Activated naive CD4-positive, alpha-beta T cell treated with anti-CD3 and anti-CD28 coated beads for 36 hours (primary cell): Measurements from ENCODE around the gene SZRD1. TPM values are rescaled to one million over a fixed set of nuclear protein-coding genes. Genes with fewer than 3 reads are reported as not detected.

Experiments used
- CTCF ChIA-PET: fragments of 350-600 bp; sonication (Branson Sonifier 250); formaldehyde crosslinking; loops from one replicate; lab custom pipeline; 2021; ENCODE audit warnings: antibody characterized with exemption; lab: Charles Lee
- DNase-seq: peaks from one replicate; pipeline ENCODE4 v3.0.0-alpha.2; 2020
- H3K27ac Mint-ChIP-seq: one replicate; pipeline ENCODE4 v1.8.0; 2021; ENCODE audit warnings: mild to moderate bottlenecking, mixed read lengths
- H3K27me3 Mint-ChIP-seq: one replicate; pipeline ENCODE4 v1.8.0; 2021; ENCODE audit warnings: low read depth, mixed read lengths
- H3K36me3 Mint-ChIP-seq: one replicate; pipeline ENCODE4 v1.8.0; 2021; ENCODE audit warnings: low read depth, mixed read lengths
- H3K4me1 Mint-ChIP-seq: one replicate; pipeline ENCODE4 v1.8.0; 2021; ENCODE audit warnings: low read depth, mixed read lengths
- H3K4me3 Mint-ChIP-seq: one replicate; pipeline ENCODE4 v1.8.0; 2021; ENCODE audit warnings: mild to moderate bottlenecking, moderate library complexity, mixed read lengths
- H3K9me3 Mint-ChIP-seq: one replicate; pipeline ENCODE4 v1.8.0; 2021; ENCODE audit warnings: mixed read lengths
- intact Hi-C: fragments of 100-400 bp; cut with micrococcal nuclease; formaldehyde crosslinking; loops from one replicate; pipeline ENCODE4 v1.15.1; 2023
- total RNA-seq, 2 experiments: library from RNA; stranded (reverse); gene quantifications; one replicate each; pipeline ENCODE4 v1.2.3, GENCODE V29; 2021

SZRD1 gene
- total RNA-seq, 2 experiments from 2014 or later: 169 to 179 TPM

GRCh38 chr1:16371725-16372124, 4.7 kb downstream of the SZRD1 start:
- CTCF ChIA-PET: interaction anchor here (0.7 to 1.0 kb wide), 3 partner anchors 9 to 24 kb away, joined by 3 to 4 read pairs (median 3); no protein-coding TSS in a partner anchor
- intact Hi-C loops: no loop called here
- Mint-ChIP-seq H3K27me3 (no peaks in the 10 kb centered on the region), H3K27ac (peak overlapping the region; percentile 87), H3K36me3 (peaks cover 20% of the 10 kb centered on the region), H3K4me1 (peaks cover 73% of the 10 kb centered on the region), H3K9me3 (no peaks in the 10 kb centered on the region), H3K4me3 (peak overlapping the region; percentile 32)
- no peak for DNase-seq

DNA sequence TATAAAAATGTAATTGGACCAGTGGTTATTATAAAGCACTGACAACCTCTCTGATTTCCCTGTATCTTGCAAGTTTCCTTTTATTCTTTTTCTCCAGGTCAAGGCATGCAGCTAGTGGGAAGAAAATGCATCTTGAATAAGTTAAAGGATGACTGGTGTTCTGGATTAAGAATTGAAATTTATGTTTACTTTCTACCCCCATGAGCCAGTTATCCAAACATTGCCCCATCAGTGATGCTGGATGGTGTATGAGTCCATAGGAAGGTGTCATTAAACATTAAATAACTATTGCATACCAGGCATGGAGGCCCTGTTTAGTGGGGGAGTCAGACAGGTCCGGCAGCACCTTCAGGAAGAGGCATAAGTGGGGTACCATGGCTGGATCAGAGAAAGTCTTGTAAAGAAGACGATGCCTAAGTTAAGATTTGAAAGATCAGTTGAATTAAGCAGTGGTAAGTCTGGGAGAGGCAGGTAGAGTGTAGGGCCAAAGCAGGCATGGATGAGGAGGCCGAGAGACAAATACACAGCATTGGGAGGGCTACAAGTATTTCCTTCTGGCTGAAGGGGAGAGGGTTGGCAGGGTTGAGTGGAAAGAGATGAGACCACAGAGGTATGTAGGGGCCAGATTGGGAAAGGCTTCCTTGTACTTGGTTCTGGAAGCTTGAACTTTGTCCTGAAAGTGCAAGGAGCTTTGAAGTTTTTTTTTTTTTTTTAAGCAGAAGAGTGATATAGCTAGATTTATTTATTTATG, 5.7 kb downstream of the SZRD1 start:
- intact Hi-C loops: no loop called here
- Mint-ChIP-seq H3K9me3 (no peaks in the 10 kb centered on the region), H3K4me3 (no peak overlapping the region), H3K36me3 (peaks cover 20% of the 10 kb centered on the region), H3K27ac (peak overlapping the region; percentile 87), H3K27me3 (no peaks in the 10 kb centered on the region), H3K4me1 (peaks cover 82% of the 10 kb centered on the region)
- CTCF ChIA-PET: interaction anchor here (0.6 to 1.1 kb wide), 4 partner anchors 10 to 353 kb away, joined by 3 to 8 read pairs (median 3); no protein-coding TSS in a partner anchor
- no peak for DNase-seq

GRCh38 chr1:16374266-16374665, 7.2 kb downstream of the SZRD1 start:
- no peak for DNase-seq
- no peak overlapping the region for H3K4me3 Mint-ChIP-seq
- no peaks in the 10 kb centered on the region for H3K9me3 Mint-ChIP-seq
- CTCF ChIA-PET: interaction anchor here (0.9 to 1.7 kb wide), 2 partner anchors 22 to 66 kb away, joined by 3 to 5 read pairs; partner anchors contain the start of genes FBXO42 and NECAP2
- H3K27me3 Mint-ChIP-seq: no peaks in the 10 kb centered on the region
- H3K27ac Mint-ChIP-seq: peak overlapping the region; percentile 77
- H3K36me3 Mint-ChIP-seq: peaks cover 15% of the 10 kb centered on the region
- intact Hi-C loops: no loop called here
- peaks cover 84% of the 10 kb centered on the region for H3K4me1 Mint-ChIP-seq

GRCh38 chr1:16375521-16376340, 8.7 kb downstream of the SZRD1 start:
- Mint-ChIP-seq H3K4me1 (peaks cover 83% of the 10 kb centered on the region), H3K27me3 (no peaks in the 10 kb centered on the region), H3K36me3 (peaks cover 15% of the 10 kb centered on the region), H3K27ac (peak overlapping the region; percentile 30), H3K9me3 (no peaks in the 10 kb centered on the region), H3K4me3 (no peak overlapping the region)
- intact Hi-C loops: no loop called here
- CTCF ChIA-PET: interaction anchor here (0.7 to 1.7 kb wide), 2 partner anchors 65 to 226 kb away, joined by 3 to 5 read pairs; partner anchors contain the start of gene NECAP2
- no peak for DNase-seq

- intact Hi-C loops: no loop called here
- no peak for DNase-seq
- Mint-ChIP-seq H3K36me3 (peaks cover 15% of the 10 kb centered on the region), H3K27me3 (no peaks in the 10 kb centered on the region), H3K27ac (peak overlapping the region; percentile 15), H3K9me3 (no peaks in the 10 kb centered on the region), H3K4me3 (no peak overlapping the region), H3K4me1 (peaks cover 74% of the 10 kb centered on the region)
- CTCF ChIA-PET: no interaction called here
These were observed 9.9 kb downstream of the SZRD1 start for GRCh38 chr1:16376971-16377370.

- Mint-ChIP-seq H3K4me1 (peaks cover 69% of the 10 kb centered on the region), H3K27me3 (no peaks in the 10 kb centered on the region), H3K36me3 (peaks cover 10% of the 10 kb centered on the region), H3K4me3 (no peak overlapping the region), H3K27ac (no peak overlapping the region), H3K9me3 (no peaks in the 10 kb centered on the region)
- intact Hi-C loops: no loop called here
- no peak for DNase-seq
- CTCF ChIA-PET: no interaction called here
These were observed 11.4 kb downstream of the SZRD1 start for GRCh38 chr1:16378443-16378842.

- intact Hi-C loops: no loop called here
- no peaks in the 10 kb centered on the region for H3K9me3 Mint-ChIP-seq
- peaks cover 7% of the 10 kb centered on the region for H3K36me3 Mint-ChIP-seq
- H3K27me3 Mint-ChIP-seq: no peaks in the 10 kb centered on the region
- CTCF ChIA-PET: interaction anchor here (0.5 kb wide), 1 partner anchor 9 kb away, joined by 4 read pairs; no protein-coding TSS in a partner anchor
- no peak overlapping the region for H3K27ac Mint-ChIP-seq
- peaks cover 65% of the 10 kb centered on the region for H3K4me1 Mint-ChIP-seq
- no peak for DNase-seq
- H3K4me3 Mint-ChIP-seq: no peak overlapping the region
These were observed 13.8 kb downstream of the SZRD1 start for GRCh38 chr1:16380868-16381267.

GRCh38 chr1:16383888-16384287, 16.8 kb downstream of the SZRD1 start:
- H3K27ac Mint-ChIP-seq: no peak overlapping the region
- no peaks in the 10 kb centered on the region for H3K9me3 Mint-ChIP-seq
- intact Hi-C loops: no loop called here
- H3K36me3 Mint-ChIP-seq: peaks cover 7% of the 10 kb centered on the region
- peaks cover 65% of the 10 kb centered on the region for H3K4me1 Mint-ChIP-seq
- DNase-seq: no peak
- H3K4me3 Mint-ChIP-seq: no peak overlapping the region
- no peaks in the 10 kb centered on the region for H3K27me3 Mint-ChIP-seq
- CTCF ChIA-PET: no interaction called here

DNA sequence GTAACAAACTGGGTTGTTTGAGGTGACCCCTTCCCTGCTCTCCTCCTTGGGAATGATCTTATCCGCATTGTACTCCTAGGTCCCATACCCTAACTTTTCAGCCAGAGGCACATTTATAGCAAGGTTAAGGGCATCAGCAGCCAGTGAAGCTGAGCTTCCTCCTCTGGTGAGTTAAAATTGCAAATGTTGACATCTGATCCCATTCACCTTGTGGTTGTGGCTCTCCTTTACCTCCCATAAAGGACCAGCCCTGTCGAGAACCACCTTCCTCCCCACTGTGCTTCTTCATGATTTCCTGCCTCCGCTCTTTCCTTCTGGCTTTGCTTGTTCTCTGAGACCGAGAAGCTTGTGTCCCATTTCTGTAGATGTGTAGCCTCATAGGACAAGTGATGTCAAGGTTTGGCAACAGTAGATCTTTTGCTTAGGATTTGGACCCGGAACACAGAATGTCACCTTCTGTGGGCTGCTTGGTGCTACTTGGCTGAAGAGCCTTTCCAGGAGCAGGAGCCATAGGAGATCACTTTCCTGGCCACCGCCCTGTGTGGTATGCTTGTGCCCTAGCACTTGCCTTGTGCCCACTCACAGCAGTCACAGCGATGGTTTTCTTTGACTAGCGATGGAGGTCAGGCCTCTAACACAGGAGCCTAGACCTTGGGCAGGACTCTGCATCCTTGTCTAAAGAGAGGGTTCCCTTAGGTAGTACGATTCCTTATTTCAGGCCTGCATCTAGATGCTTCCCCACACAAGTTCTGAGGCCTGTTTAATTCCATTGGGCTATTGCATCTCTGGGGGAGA, 18.8 kb downstream of the SZRD1 start:
- H3K36me3 Mint-ChIP-seq: peaks cover 9% of the 10 kb centered on the region
- H3K27ac Mint-ChIP-seq: peak overlapping the region; percentile 62
- no peak overlapping the region for H3K4me3 Mint-ChIP-seq
- intact Hi-C loops: loop anchor here (5.0 kb wide), 2 partner anchors 36 to 56 kb away; partner anchors contain the start of gene NECAP2
- peaks cover 66% of the 10 kb centered on the region for H3K4me1 Mint-ChIP-seq
- no peak for DNase-seq
- CTCF ChIA-PET: no interaction called here
- no peaks in the 10 kb centered on the region for H3K9me3 Mint-ChIP-seq
- no peaks in the 10 kb centered on the region for H3K27me3 Mint-ChIP-seq

- intact Hi-C loops: loop anchor here (5.0 kb wide), 2 partner anchors 36 to 56 kb away; partner anchors contain the start of gene NECAP2
- Mint-ChIP-seq H3K27me3 (no peaks in the 10 kb centered on the region), H3K9me3 (no peaks in the 10 kb centered on the region), H3K4me1 (peaks cover 74% of the 10 kb centered on the region), H3K4me3 (peak overlapping the region; percentile 28), H3K36me3 (peaks cover 9% of the 10 kb centered on the region), H3K27ac (peak overlapping the region; percentile 62)
- DNase-seq: no peak
- CTCF ChIA-PET: interaction anchor here (0.6 to 1.0 kb wide), 2 partner anchors 23 to 36 kb away, joined by 3 to 4 read pairs; no protein-coding TSS in a partner anchor
These were observed 19.5 kb downstream of the SZRD1 start for GRCh38 chr1:16386454-16387113.
